ENCODE results near the gene MEIKIN.

Gene MEIKIN

GRCh38 chr5:131825404-131826013 lies 120.0 kb downstream of the MEIKIN start:
- H3K4me3 ChIP-seq (ENCODE audit: low read depth, low read length): no peak overlapping the region
- no peak for TF ChIP-seq CTCF (IDR thresholded peaks at IDR 0.05; ENCODE audit: low read depth, low read length)

GRCh38 chr5:131824631-131825030 lies 120.8 kb downstream of the MEIKIN start:
- no peak for TF ChIP-seq CTCF (IDR thresholded peaks at IDR 0.05; ENCODE audit: low read depth, low read length)
- no peak overlapping the region for H3K4me3 ChIP-seq (ENCODE audit: low read depth, low read length)

- TF ChIP-seq CTCF (IDR thresholded peaks at IDR 0.05; ENCODE audit: low read depth, low read length): no peak
- no peak overlapping the region for H3K4me3 ChIP-seq (ENCODE audit: low read depth, low read length)
These were observed 124.2 kb downstream of the MEIKIN start for GRCh38 chr5:131821221-131821620.

- no peak for TF ChIP-seq CTCF (IDR thresholded peaks at IDR 0.05; ENCODE audit: low read depth, low read length)
- H3K4me3 ChIP-seq (ENCODE audit: low read depth, low read length): no peak overlapping the region
These were observed 127.3 kb downstream of the MEIKIN start for GRCh38 chr5:131818001-131818724.

- H3K4me3 ChIP-seq (ENCODE audit: low read depth, low read length): no peak overlapping the region
- TF ChIP-seq CTCF (IDR thresholded peaks at IDR 0.05; ENCODE audit: low read depth, low read length): no peak
These were observed 130.5 kb downstream of the MEIKIN start for GRCh38 chr5:131814990-131815389.

GRCh38 chr5:131812371-131813160 lies 132.9 kb downstream of the MEIKIN start:
- no peak overlapping the region for H3K4me3 ChIP-seq (ENCODE audit: low read depth, low read length)
- no peak for TF ChIP-seq CTCF (IDR thresholded peaks at IDR 0.05; ENCODE audit: low read depth, low read length)
